ENCODE results near the gene SLC25A15. TPM values are rescaled to one million over a fixed set of nuclear protein-coding genes. Genes with fewer than 3 reads are reported as not detected.

SLC25A15 gene
- total RNA-seq, 2 experiments from 2014 or later, result 2.1 to 2.2 TPM

- H3K27me3 ChIP-seq (ENCODE audit: control insufficient read depth in 1 of 2, insufficient read depth in 2 of 2, low read length in 2 of 2), result no peaks in the 10 kb centered on the region
- intact Hi-C loops (cut with DNase I, micrococcal nuclease), result no loop called here
- TF ChIP-seq CTCF (IDR thresholded peaks at IDR 0.05), result no peak
- H3K9me3 ChIP-seq (ENCODE audit: control insufficient read depth in 1 of 2, insufficient read depth in 1 of 2, low read length in 2 of 2), result no peaks in the 10 kb centered on the region
- no peaks in the 10 kb centered on the region for H3K9me3 Mint-ChIP-seq
- H3K4me1 Mint-ChIP-seq (ENCODE audit: low read depth), result peaks cover 4% of the 10 kb centered on the region
- H3K36me3 ChIP-seq (ENCODE audit: insufficient read depth, low read length), result peaks cover 71% of the 10 kb centered on the region
- no peak overlapping the region for H3K4me3 Mint-ChIP-seq
- no peak overlapping the region for H3K27ac Mint-ChIP-seq
- H3K36me3 Mint-ChIP-seq (ENCODE audit: low read depth), result peaks cover 81% of the 10 kb centered on the region
- no peaks in the 10 kb centered on the region for H3K4me1 ChIP-seq (ENCODE audit: insufficient read depth, low read length)
- ATAC-seq (ENCODE audit: poor library complexity) (no peak), DNase-seq (no peak)
- H3K27me3 Mint-ChIP-seq, result no peaks in the 10 kb centered on the region
- CTCF ChIA-PET, result no interaction called here
- H3K4me3 ChIP-seq (ENCODE audit: low read length), result no peak overlapping the region
- POLR2A ChIA-PET, result no interaction called here
- H3K27ac ChIP-seq (ENCODE audit: low read depth in 1 of 2, low read length in 2 of 2), result no peak overlapping the region
These were observed 33.4 kb upstream of the SLC25A15 start for GRCh38 chr13:40756042-40756441.

GRCh38 chr13:40758811-40759210, 30.6 kb upstream of the SLC25A15 start:
- intact Hi-C loops (cut with DNase I, micrococcal nuclease), result no loop called here
- no peaks in the 10 kb centered on the region for H3K27me3 Mint-ChIP-seq
- TF ChIP-seq CTCF (IDR thresholded peaks at IDR 0.05), result no peak
- H3K36me3 ChIP-seq (ENCODE audit: insufficient read depth, low read length), result peaks cover 62% of the 10 kb centered on the region
- H3K27ac Mint-ChIP-seq, result no peak overlapping the region
- peaks cover 78% of the 10 kb centered on the region for H3K36me3 Mint-ChIP-seq (ENCODE audit: low read depth)
- H3K4me1 Mint-ChIP-seq (ENCODE audit: low read depth), result peaks cover 18% of the 10 kb centered on the region
- H3K4me1 ChIP-seq (ENCODE audit: insufficient read depth, low read length), result no peaks in the 10 kb centered on the region
- no peak for DNase-seq
- H3K27ac ChIP-seq (ENCODE audit: low read depth in 1 of 2, low read length in 2 of 2), result no peak overlapping the region
- no peaks in the 10 kb centered on the region for H3K9me3 Mint-ChIP-seq
- no peaks in the 10 kb centered on the region for H3K9me3 ChIP-seq (ENCODE audit: control insufficient read depth in 1 of 2, insufficient read depth in 1 of 2, low read length in 2 of 2)
- POLR2A ChIA-PET, result no interaction called here
- H3K4me3 Mint-ChIP-seq, result no peak overlapping the region
- no peak for ATAC-seq (ENCODE audit: poor library complexity)
- CTCF ChIA-PET, result no interaction called here
- H3K4me3 ChIP-seq (ENCODE audit: low read length), result no peak overlapping the region
- no peaks in the 10 kb centered on the region for H3K27me3 ChIP-seq (ENCODE audit: control insufficient read depth in 1 of 2, insufficient read depth in 2 of 2, low read length in 2 of 2)

- Histone ChIP-seq H3K9me3 (ENCODE audit: control insufficient read depth in 1 of 2, insufficient read depth in 1 of 2, low read length in 2 of 2) (no peaks in the 10 kb centered on the region), H3K36me3 (ENCODE audit: insufficient read depth, low read length) (peaks cover 39% of the 10 kb centered on the region), H3K27ac (ENCODE audit: low read depth in 1 of 2, low read length in 2 of 2) (no peak overlapping the region), H3K4me1 (ENCODE audit: insufficient read depth, low read length) (peaks cover 6% of the 10 kb centered on the region), H3K27me3 (ENCODE audit: control insufficient read depth in 1 of 2, insufficient read depth in 2 of 2, low read length in 2 of 2) (no peaks in the 10 kb centered on the region), H3K4me3 (ENCODE audit: low read length) (no peak overlapping the region)
- peak overlapping the region; percentile 14 for H3K27ac Mint-ChIP-seq
- TF ChIP-seq CTCF (IDR thresholded peaks at IDR 0.05), result no peak
- intact Hi-C loops (cut with DNase I, micrococcal nuclease), result loop anchor here in 1 of 2 experiments (5.0 kb wide), 1 partner anchor 34 kb away; no protein-coding TSS in a partner anchor
- ChIA-PET CTCF (no interaction called here), POLR2A (no interaction called here)
- peaks cover 65% of the 10 kb centered on the region for H3K36me3 Mint-ChIP-seq (ENCODE audit: low read depth)
- H3K27me3 Mint-ChIP-seq, result no peaks in the 10 kb centered on the region
- no peaks in the 10 kb centered on the region for H3K9me3 Mint-ChIP-seq
- DNase-seq (no peak), ATAC-seq (ENCODE audit: poor library complexity) (no peak)
- no peak overlapping the region for H3K4me3 Mint-ChIP-seq
- peaks cover 38% of the 10 kb centered on the region for H3K4me1 Mint-ChIP-seq (ENCODE audit: low read depth)
These were observed 26.6 kb upstream of the SLC25A15 start for GRCh38 chr13:40762849-40763248.
